Effector CD4-positive, alpha-beta T cell (primary cell): ENCODE results near the gene SPINT2.
"Not testable (repeated sequence)": the region's sequence is repeated elsewhere in the genome, so short reads cannot be mapped to it uniquely, and the experiment has no call there.

ENCODE experiments used
- DNase-seq: peaks from one replicate; pipeline ENCODE4 v3.0.0-alpha.2; 2020
- total RNA-seq: gene quantifications from one replicate; lab custom pipeline; 2026; lab: John Stamatoyannopoulos, UW

SPINT2 gene
- 10.3 reads per million, percentile 32 among the genes with 10 or more reads in this experiment for total RNA-seq

GRCh38 chr19:38264486-38265212, at the start of gene SPINT2:
Gene SPINT2, plus strand, starts transcription at chr19:38264573. Its CDS starts 320 bp downstream, at chr19:38264893.
- peak; percentile 21 for DNase-seq

- no peak for DNase-seq
These were observed 47.4 kb upstream of the SPINT2 start for GRCh38 chr19:38216785-38217641.

- DNase-seq: no peak
These were observed 46.2 kb upstream of the SPINT2 start for GRCh38 chr19:38218204-38218603.

- DNase-seq: no peak
These were observed 45.2 kb upstream of the SPINT2 start for GRCh38 chr19:38219221-38219620.

- no peak for DNase-seq
These were observed 43.0 kb upstream of the SPINT2 start for GRCh38 chr19:38221421-38221820.

GRCh38 chr19:38221919-38222830, 42.2 kb upstream of the SPINT2 start:
- DNase-seq: no peak

- no peak for DNase-seq
These were observed 41.3 kb upstream of the SPINT2 start for GRCh38 chr19:38223119-38223523.

GRCh38 chr19:38223617-38224013, 40.8 kb upstream of the SPINT2 start:
- DNase-seq: no peak

GRCh38 chr19:38224014-38224862, 40.1 kb upstream of the SPINT2 start, which contains the start of gene DPF1:
Gene DPF1, minus strand, starts transcription at chr19:38224222. Its CDS starts 80 bp downstream, at chr19:38224142.
- DNase-seq: no peak

GRCh38 chr19:38224863-38225218, 39.5 kb upstream of the SPINT2 start:
- not testable (repeated sequence) for DNase-seq

GRCh38 chr19:38227287-38228004, 36.9 kb upstream of the SPINT2 start:
- no peak for DNase-seq

- no peak for DNase-seq
These were observed 36.4 kb upstream of the SPINT2 start for GRCh38 chr19:38228005-38228377.

GRCh38 chr19:38228491-38229439, 35.6 kb upstream of the SPINT2 start:
- DNase-seq: no peak

GRCh38 chr19:38229585-38230073, 34.7 kb upstream of the SPINT2 start:
- peak; percentile 32 for DNase-seq

- not testable (repeated sequence) for DNase-seq
These were observed 33.8 kb upstream of the SPINT2 start for GRCh38 chr19:38230506-38231133.

- DNase-seq: no peak
These were observed 32.5 kb upstream of the SPINT2 start for GRCh38 chr19:38231918-38232317.

- DNase-seq: peak; percentile 69
These were observed 30.6 kb upstream of the SPINT2 start for GRCh38 chr19:38233740-38234251.

GRCh38 chr19:38234615-38235014, 29.8 kb upstream of the SPINT2 start:
- DNase-seq: no peak

- DNase-seq: no peak
These were observed 24.6 kb upstream of the SPINT2 start for GRCh38 chr19:38239816-38240215.
